HepG2 (cell line): Measurements from ENCODE around the gene PDGFRB. TPM values are rescaled to one million over a fixed set of nuclear protein-coding genes. Genes with fewer than 3 reads are reported as not detected.

Experiments
- DRAP1 ChIP-seq: IDR thresholded peaks from 2 replicates; pipeline ENCODE4 v1.6.1; 2016; ENCODE audit warnings: missing genetic modification reagents, missing compliant biosample characterization
- KLF16 ChIP-seq, 2 experiments: sonication (generic) in 1 of 2; formaldehyde crosslinking in 1 of 2; IDR thresholded peaks; 2 replicates each; pipeline versions ENCODE4 v1.6.1 to v1.8.0; 2016 to 2023; ENCODE audit warnings: missing genetic modification reagents in 2 of 2, missing compliant biosample characterization in 1 of 2
- MATR3 ChIP-seq: sonication (generic); formaldehyde crosslinking; IDR thresholded peaks from 2 replicates; pipeline ENCODE4 v1.4.0; 2020; ENCODE audit warnings: missing genetic modification reagents
- ONECUT2 ChIP-seq: sonication (generic); formaldehyde crosslinking; IDR thresholded peaks from 2 replicates; pipeline ENCODE4 v1.4.0; 2020; ENCODE audit warnings: missing genetic modification reagents
- PAF1 ChIP-seq: IDR thresholded peaks from 2 replicates; pipeline ENCODE4 v1.6.1; 2016; ENCODE audit warnings: missing genetic modification reagents, missing compliant biosample characterization
- PCBP1 ChIP-seq: fragments of 200-400 bp; formaldehyde crosslinking; IDR thresholded peaks from 2 replicates; pipeline ENCODE4 v1.6.1; 2017; ENCODE audit warnings: mild to moderate bottlenecking, low read depth, low read length, borderline replicate concordance
- PRDM10 ChIP-seq: sonication (generic); formaldehyde crosslinking; IDR thresholded peaks from 2 replicates; pipeline ENCODE4 v1.4.0; 2020; ENCODE audit warnings: low read depth, missing genetic modification reagents
- SAP130 ChIP-seq: IDR thresholded peaks from 2 replicates; pipeline ENCODE4 v1.6.1; 2016; ENCODE audit warnings: low read depth
- SKI ChIP-seq: fragments of 450-650 bp; IDR thresholded peaks from one replicate; pipeline ENCODE4 v1.6.1; 2018; ENCODE audit warnings: mild to moderate bottlenecking; ENCODE audit not compliant: partially characterized antibody
- SRSF1 ChIP-seq: fragments of 200-400 bp; formaldehyde crosslinking; optimal IDR thresholded peaks from 2 replicates; pipeline ENCODE3; 2017; ENCODE audit warnings: mild to moderate bottlenecking, low read depth, low read length, moderate library complexity
- TGIF2 ChIP-seq: IDR thresholded peaks from 2 replicates; pipeline ENCODE4 v1.6.1; 2016; ENCODE audit warnings: control low read depth, missing compliant biosample characterization
- ZBTB38 ChIP-seq: sonication (generic); formaldehyde crosslinking; IDR thresholded peaks from 2 replicates; pipeline ENCODE4 v1.5.1; 2020; ENCODE audit warnings: mild to moderate bottlenecking, missing genetic modification reagents
- ZNF24 ChIP-seq: fragments of 450-650 bp; IDR thresholded peaks from 2 replicates; pipeline ENCODE4 v1.6.1; 2017; ENCODE audit warnings: antibody characterized with exemption, mild to moderate bottlenecking
- ZNF687 ChIP-seq: sonication (generic); formaldehyde crosslinking; IDR thresholded peaks from 2 replicates; pipeline ENCODE4 v1.5.1; 2020; ENCODE audit warnings: mild to moderate bottlenecking, missing genetic modification reagents, moderate library complexity
- ZNF770 ChIP-seq: sonication (generic); formaldehyde crosslinking; IDR thresholded peaks from 2 replicates; pipeline ENCODE4 v1.5.0; 2020; ENCODE audit warnings: mild to moderate bottlenecking, missing genetic modification reagents
- ZSCAN21 ChIP-seq: sonication (generic); formaldehyde crosslinking; IDR thresholded peaks from 2 replicates; pipeline ENCODE4 v1.8.0; 2022; ENCODE audit warnings: mild to moderate bottlenecking, missing genetic modification reagents, moderate library complexity, borderline replicate concordance
- ZSCAN5A ChIP-seq: sonication (generic); formaldehyde crosslinking; IDR thresholded peaks from 2 replicates; pipeline ENCODE4 v1.8.0; 2022; ENCODE audit warnings: mild to moderate bottlenecking, missing genetic modification reagents, borderline replicate concordance
- polyA plus RNA-seq, 8 experiments: library from polyadenylated mRNA; depleted of rRNA in 3 of 8; stranded (reverse) in 7 of 8; unstranded in 1 of 8; fragments of >200 nt; fragmentation: Illumina TruSeq in 4 of 8; extraction: Trizol in 4 of 8; gene quantifications; 2 replicates each; pipeline versions ENCODE4 v1.2.1 to v1.2.3, GENCODE V29; 2011 to 2016; ENCODE audit warnings: low read depth in 4 of 8, missing spikeins in 1 of 8, mixed read lengths in 1 of 8; ENCODE audit not compliant: insufficient read depth in 1 of 8
- total RNA-seq, 5 experiments: library from RNA; depleted of rRNA; stranded (reverse); fragments of >200 nt; fragmentation: Illumina TruSeq; extraction: Trizol; gene quantifications; 2 replicates each; pipeline ENCODE4 v1.2.3, GENCODE V29; 2016; ENCODE audit warnings: low read depth in 1 of 5

Gene PDGFRB
- total and polyA plus RNA-seq, 2 of the 13 experiments (the other 11 are each of a cell fraction or from before 2014, with no cell fraction given) = 4.0 to 21.0 TPM

GRCh38 chr5:150138551-150139265 is 16.9 kb downstream of the PDGFRB start (continued):
- peak; percentile 48 for TF ChIP-seq SRSF1
- peak; percentile 23 for TF ChIP-seq SKI
- 0 out of 2 replicates have a peak, but pooled peaks have one; percentile 10 for TF ChIP-seq PCBP1
- TF ChIP-seq ZNF24 = no peak
- TF ChIP-seq KLF16 (CRISPR knock-in tag; IDR thresholded peaks at IDR 0.05) = peak in 1 of 2 experiments; percentile 59; a peak in 1 of 4 replicates
- peak; percentile 65 for TF ChIP-seq SAP130
- no peak for TF ChIP-seq ZNF770
- TF ChIP-seq TGIF2 (CRISPR knock-in tag) = peak; percentile 33; the same call in 1 of the 2 replicates
- peak; percentile 65; the same call in 1 of the 2 replicates for TF ChIP-seq DRAP1 (CRISPR knock-in tag)
- peak; percentile 90 for TF ChIP-seq ZNF687 (CRISPR knock-in tag)
- 0 out of 2 replicates have a peak, but pooled peaks have one; percentile 37 for TF ChIP-seq ZSCAN21
- no peak for TF ChIP-seq PRDM10
- TF ChIP-seq ZSCAN5A (CRISPR knock-in tag) = no peak
- TF ChIP-seq ONECUT2 (CRISPR knock-in tag) = no peak
- no peak for TF ChIP-seq MATR3 (CRISPR knock-in tag)
- peak; percentile 17; the same call in 1 of the 2 replicates for TF ChIP-seq ZBTB38 (CRISPR knock-in tag)
- no peak for TF ChIP-seq PAF1 (CRISPR knock-in tag)
